Ishikawa (cell line): ENCODE measurements around the gene DEFB116.

ENCODE experiments used
- CEBPB ChIP-seq: IDR thresholded peaks from 2 replicates; pipeline ENCODE4 v1.6.1; 2012
- CREB1 ChIP-seq: IDR thresholded peaks from 2 replicates; pipeline ENCODE4 v1.6.1; 2012; ENCODE audit warnings: low read depth
- EGR1 ChIP-seq: IDR thresholded peaks from 2 replicates; pipeline ENCODE4 v1.6.1; 2012
- EP300 ChIP-seq: IDR thresholded peaks from 2 replicates; pipeline ENCODE4 v1.6.1; 2012; ENCODE audit warnings: borderline replicate concordance
- FOXM1 ChIP-seq: IDR thresholded peaks from 2 replicates; pipeline ENCODE4 v1.6.1; 2012; ENCODE audit warnings: low read depth, borderline replicate concordance
- MAX ChIP-seq: IDR thresholded peaks from 2 replicates; pipeline ENCODE4 v1.6.1; 2012
- NFIC ChIP-seq: IDR thresholded peaks from 2 replicates; pipeline ENCODE4 v1.6.1; 2012
- RAD21 ChIP-seq: IDR thresholded peaks from 2 replicates; pipeline ENCODE4 v1.6.1; 2012; ENCODE audit warnings: low read depth
- TAF1 ChIP-seq: IDR thresholded peaks from 2 replicates; pipeline ENCODE4 v1.6.1; 2012; ENCODE audit warnings: low read depth, mild to moderate bottlenecking
- TCF12 ChIP-seq: IDR thresholded peaks from 2 replicates; pipeline ENCODE4 v1.6.1; 2012; ENCODE audit warnings: low read depth
- TEAD4 ChIP-seq: IDR thresholded peaks from 2 replicates; pipeline ENCODE4 v1.6.1; 2012
- USF1 ChIP-seq: IDR thresholded peaks from 2 replicates; pipeline ENCODE4 v1.6.1; 2012
- YY1 ChIP-seq: IDR thresholded peaks from 2 replicates; pipeline ENCODE4 v1.6.1; 2012; ENCODE audit warnings: low read depth
- ZBTB7A ChIP-seq: IDR thresholded peaks from 2 replicates; pipeline ENCODE4 v1.6.1; 2012; ENCODE audit warnings: low read depth
- TF ChIP-seq, protein P1 (sequence below): IDR thresholded peaks from 2 replicates; pipeline ENCODE4 v1.6.1; 2012; ENCODE audit warnings: low read depth, mild to moderate bottlenecking

DEFB116 gene, protein sequence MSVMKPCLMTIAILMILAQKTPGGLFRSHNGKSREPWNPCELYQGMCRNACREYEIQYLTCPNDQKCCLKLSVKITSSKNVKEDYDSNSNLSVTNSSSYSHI

GRCh38 chr20:31308535-31309162, at the start of gene DEFB116:
DEFB116 (minus strand) TSS chr20:31308585; CDS start chr20:31308585, 0 bp downstream.
- no peak for TF ChIP-seq NFIC
- no peak for TF ChIP-seq RAD21
- no peak for TF ChIP-seq TAF1

DNA sequence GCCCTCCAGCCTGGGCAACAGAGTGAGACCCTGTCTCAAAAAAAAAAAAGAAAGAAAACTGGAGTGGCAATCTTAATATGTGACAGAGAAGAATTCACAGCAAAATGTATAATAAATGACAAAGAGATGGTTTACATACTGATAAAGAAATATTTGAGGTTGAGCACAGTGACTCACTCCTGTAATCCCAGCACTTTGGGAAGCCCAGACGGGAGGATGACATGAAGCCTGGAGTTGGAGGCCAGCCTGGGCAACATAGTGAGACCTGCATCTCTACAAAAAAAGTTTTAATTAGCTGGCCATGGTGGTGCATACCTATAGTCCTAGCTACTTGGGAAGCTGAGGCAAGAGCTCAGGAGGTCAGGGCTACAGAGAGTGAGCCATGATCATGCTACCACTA, 47.6 kb upstream of the DEFB116 start:
- TF ChIP-seq EP300 (no peak), TAF1 (no peak), MAX (no peak), TCF12 (no peak), ZBTB7A (no peak)

- TF ChIP-seq MAX, result no peak
- no peak for TF ChIP-seq YY1
- no peak for TF ChIP-seq EP300
- no peak for TF ChIP-seq CREB1
- TF ChIP-seq RAD21, result no peak
- TF ChIP-seq NFIC, result no peak
- TF ChIP-seq FOXM1, result no peak
- no peak for TF ChIP-seq USF1
- TF ChIP-seq CEBPB, result no peak
- no peak for TF ChIP-seq ZBTB7A
Observed at GRCh38 chr20:31341470-31341869, 33.1 kb upstream of the DEFB116 start.

- TF ChIP-seq RAD21 (no peak), TAF1 (no peak), YY1 (no peak), CEBPB (no peak), NFIC (no peak), EGR1 (no peak)
Observed at GRCh38 chr20:31330893-31331292, 22.5 kb upstream of the DEFB116 start.

DNA sequence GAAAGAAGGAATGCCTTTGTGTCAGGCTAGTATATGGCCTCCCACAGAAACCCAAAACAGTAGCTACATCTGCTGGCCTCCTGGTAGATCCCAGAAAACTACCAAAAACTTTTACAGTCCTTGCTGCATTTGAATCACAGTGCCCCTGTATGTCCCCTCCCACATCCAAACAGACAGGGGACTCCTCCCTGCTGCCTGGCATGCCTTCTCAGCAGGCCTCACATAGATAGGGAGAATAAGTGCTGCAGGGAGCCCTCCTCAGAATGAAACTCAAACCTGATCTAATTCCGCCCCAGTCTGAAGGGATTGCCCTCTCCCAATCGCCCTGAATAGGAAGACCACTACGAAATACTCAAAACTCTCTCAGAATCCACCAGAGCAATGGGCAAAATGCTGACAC, 14.1 kb upstream of the DEFB116 start:
- TF ChIP-seq MAX (no peak), FOXM1 (no peak), YY1 (no peak), NFIC (no peak), TCF12 (no peak), USF1 (no peak), ZBTB7A (no peak), EGR1 (no peak), TEAD4 (no peak), EP300 (no peak), CREB1 (no peak), RAD21 (no peak), CEBPB (no peak), TAF1 (no peak)
- TF ChIP-seq, protein P1, sequence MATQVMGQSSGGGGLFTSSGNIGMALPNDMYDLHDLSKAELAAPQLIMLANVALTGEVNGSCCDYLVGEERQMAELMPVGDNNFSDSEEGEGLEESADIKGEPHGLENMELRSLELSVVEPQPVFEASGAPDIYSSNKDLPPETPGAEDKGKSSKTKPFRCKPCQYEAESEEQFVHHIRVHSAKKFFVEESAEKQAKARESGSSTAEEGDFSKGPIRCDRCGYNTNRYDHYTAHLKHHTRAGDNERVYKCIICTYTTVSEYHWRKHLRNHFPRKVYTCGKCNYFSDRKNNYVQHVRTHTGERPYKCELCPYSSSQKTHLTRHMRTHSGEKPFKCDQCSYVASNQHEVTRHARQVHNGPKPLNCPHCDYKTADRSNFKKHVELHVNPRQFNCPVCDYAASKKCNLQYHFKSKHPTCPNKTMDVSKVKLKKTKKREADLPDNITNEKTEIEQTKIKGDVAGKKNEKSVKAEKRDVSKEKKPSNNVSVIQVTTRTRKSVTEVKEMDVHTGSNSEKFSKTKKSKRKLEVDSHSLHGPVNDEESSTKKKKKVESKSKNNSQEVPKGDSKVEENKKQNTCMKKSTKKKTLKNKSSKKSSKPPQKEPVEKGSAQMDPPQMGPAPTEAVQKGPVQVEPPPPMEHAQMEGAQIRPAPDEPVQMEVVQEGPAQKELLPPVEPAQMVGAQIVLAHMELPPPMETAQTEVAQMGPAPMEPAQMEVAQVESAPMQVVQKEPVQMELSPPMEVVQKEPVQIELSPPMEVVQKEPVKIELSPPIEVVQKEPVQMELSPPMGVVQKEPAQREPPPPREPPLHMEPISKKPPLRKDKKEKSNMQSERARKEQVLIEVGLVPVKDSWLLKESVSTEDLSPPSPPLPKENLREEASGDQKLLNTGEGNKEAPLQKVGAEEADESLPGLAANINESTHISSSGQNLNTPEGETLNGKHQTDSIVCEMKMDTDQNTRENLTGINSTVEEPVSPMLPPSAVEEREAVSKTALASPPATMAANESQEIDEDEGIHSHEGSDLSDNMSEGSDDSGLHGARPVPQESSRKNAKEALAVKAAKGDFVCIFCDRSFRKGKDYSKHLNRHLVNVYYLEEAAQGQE, result no peak

DNA sequence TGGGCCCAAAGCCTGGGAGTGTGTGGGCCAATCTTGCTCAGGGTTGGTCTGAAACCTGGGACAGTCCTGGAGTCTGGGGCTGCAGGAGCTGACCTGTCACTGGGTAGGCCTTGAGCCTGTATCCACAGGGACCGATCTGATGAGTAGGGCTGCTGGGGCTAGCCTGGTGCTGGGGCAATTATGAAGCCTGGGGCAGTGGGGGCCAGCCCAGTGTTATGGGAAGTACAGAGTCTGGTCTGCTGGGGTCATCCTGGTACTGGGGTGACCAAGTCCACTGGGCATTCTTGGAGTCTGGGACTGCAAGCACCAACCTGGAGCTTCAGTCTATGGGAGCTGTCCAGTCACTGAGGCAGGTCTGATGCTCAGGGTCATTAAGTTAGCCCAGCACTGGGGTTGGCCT, 30.2 kb downstream of the DEFB116 start:
- TF ChIP-seq RAD21, result no peak
- TF ChIP-seq NFIC, result no peak
- no peak for TF ChIP-seq TEAD4
- TF ChIP-seq FOXM1, result no peak
- no peak for TF ChIP-seq MAX
- no peak for TF ChIP-seq USF1
- no peak for TF ChIP-seq YY1
- no peak for TF ChIP-seq EGR1
- no peak for TF ChIP-seq TCF12
- TF ChIP-seq, protein P1, result no peak
- no peak for TF ChIP-seq CEBPB
- no peak for TF ChIP-seq ZBTB7A
- TF ChIP-seq CREB1, result no peak
- no peak for TF ChIP-seq TAF1
- no peak for TF ChIP-seq EP300
